HG03457 (cell line): Measurements from ENCODE around the gene DIP2C.
"Not testable (repeated sequence)": the region's sequence is repeated elsewhere in the genome, so short reads cannot be mapped to it uniquely, and the experiment has no call there.

Experiments used
- ATAC-seq: cut with Tn5 transposase; IDR thresholded peaks from one replicate; pipeline ENCODE4 v1.9.1; 2021; ENCODE audit warnings: moderate number of reproducible peaks; ENCODE audit not compliant: unreplicated experiment

DIP2C gene

GRCh38 chr10:474946-475345 is 214.5 kb downstream of the DIP2C start:
- ATAC-seq, result no peak

- no peak for ATAC-seq
Measured at GRCh38 chr10:474406-474805, 215.1 kb downstream of the DIP2C start.

GRCh38 chr10:472241-472910 is 217.1 kb downstream of the DIP2C start:
- no peak for ATAC-seq

GRCh38 chr10:470339-471003 is 219.0 kb downstream of the DIP2C start:
- no peak for ATAC-seq

- no peak for ATAC-seq
Measured at GRCh38 chr10:469947-470338, 219.5 kb downstream of the DIP2C start.

GRCh38 chr10:459743-460142 is 229.7 kb downstream of the DIP2C start:
- no peak for ATAC-seq

GRCh38 chr10:458421-458851 is 231.0 kb downstream of the DIP2C start:
- no peak for ATAC-seq

- ATAC-seq, result no peak
Measured at GRCh38 chr10:456486-456885, 233.0 kb downstream of the DIP2C start.

GRCh38 chr10:454860-455259 is 234.6 kb downstream of the DIP2C start:
- ATAC-seq, result no peak

GRCh38 chr10:453647-454046 is 235.8 kb downstream of the DIP2C start:
- ATAC-seq, result no peak

GRCh38 chr10:452512-453426 is 236.7 kb downstream of the DIP2C start:
- ATAC-seq, result no peak

- ATAC-seq, result no peak
Measured at GRCh38 chr10:451856-452255, 237.6 kb downstream of the DIP2C start.

GRCh38 chr10:451021-451471 is 238.4 kb downstream of the DIP2C start:
- ATAC-seq, result peak; percentile 86

- ATAC-seq, result no peak
Measured at GRCh38 chr10:450463-450862, 239.0 kb downstream of the DIP2C start.

- not testable (repeated sequence) for ATAC-seq
Measured at GRCh38 chr10:449331-449730, 240.1 kb downstream of the DIP2C start.

- ATAC-seq, result no peak
Measured at GRCh38 chr10:443459-443858, 246.0 kb downstream of the DIP2C start.

GRCh38 chr10:442209-442608 is 247.3 kb downstream of the DIP2C start:
- no peak for ATAC-seq

GRCh38 chr10:441659-442058 is 247.8 kb downstream of the DIP2C start:
- ATAC-seq, result no peak

- ATAC-seq, result no peak
Measured at GRCh38 chr10:440127-440526, 249.3 kb downstream of the DIP2C start.

GRCh38 chr10:437698-438490 is 251.6 kb downstream of the DIP2C start:
- ATAC-seq, result no peak
